Stimulated activated CD8-positive, alpha-beta memory T cell treated with anti-CD3 and anti-CD28 coated beads, Interleukin-4, amount 100 ng/mL, for 1 hour (primary cell): ENCODE measurements around the gene IGSF9B.

ENCODE experiments used
- DNase-seq, 2 donors: peaks; one replicate each; pipeline ENCODE4 v3.0.0-alpha.2; 2020; ENCODE audit warnings: low read depth in 2 of 2, low spot score in 1 of 2

The IGSF9B gene

DNA sequence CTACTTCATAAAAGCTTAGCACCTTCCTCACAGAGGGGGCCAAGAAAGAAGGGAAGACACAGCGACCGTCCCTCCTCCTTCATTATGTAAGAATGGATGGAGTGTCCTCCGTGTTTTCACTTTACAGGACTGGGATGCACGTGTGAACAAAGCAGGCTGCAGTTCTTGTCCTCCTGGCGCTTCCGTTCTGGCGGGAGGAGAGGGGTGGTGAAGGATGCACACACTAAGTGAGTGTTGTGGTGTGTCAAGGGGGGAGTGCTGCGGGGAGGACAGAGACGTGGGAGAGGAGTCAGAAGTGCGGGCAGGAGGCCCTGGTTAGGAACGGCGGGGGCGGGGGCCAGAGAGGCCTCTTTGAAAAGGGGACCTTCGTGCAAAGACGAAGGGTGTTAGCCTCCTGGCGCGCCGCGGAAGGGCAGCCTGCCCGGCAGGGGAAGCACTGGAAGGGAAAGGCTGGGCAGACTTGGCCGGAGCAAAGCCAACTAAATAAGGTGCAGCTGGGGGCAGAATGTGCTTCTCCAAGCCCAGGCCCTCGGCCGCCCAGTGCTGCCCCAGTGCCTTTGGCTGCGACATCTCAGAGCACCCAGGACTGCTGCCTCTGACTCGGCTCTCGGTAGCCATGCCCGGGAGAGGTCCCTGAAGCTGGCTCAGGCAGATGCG is 27.0 kb upstream of the IGSF9B start:
- no peak for DNase-seq

DNA sequence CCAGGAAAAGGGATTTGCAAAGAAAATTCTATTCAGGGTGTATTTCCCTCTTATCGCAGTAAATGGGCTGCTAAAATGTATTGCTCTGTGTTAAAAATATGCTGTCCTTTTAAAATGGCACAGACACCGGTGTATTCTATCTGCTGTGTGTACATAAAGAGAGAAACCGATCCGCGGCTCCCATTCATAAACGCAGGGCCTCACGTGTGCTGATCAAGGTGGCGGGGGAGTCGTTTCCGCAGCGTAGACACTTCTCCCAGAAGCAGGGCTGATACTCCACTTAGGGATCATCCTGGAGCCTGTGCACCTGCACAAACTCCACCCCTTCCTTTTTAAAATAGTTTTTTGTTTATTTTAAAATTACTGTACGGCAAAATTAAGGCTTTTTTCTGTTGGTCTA is 26.1 kb upstream of the IGSF9B start:
- no peak for DNase-seq

DNA sequence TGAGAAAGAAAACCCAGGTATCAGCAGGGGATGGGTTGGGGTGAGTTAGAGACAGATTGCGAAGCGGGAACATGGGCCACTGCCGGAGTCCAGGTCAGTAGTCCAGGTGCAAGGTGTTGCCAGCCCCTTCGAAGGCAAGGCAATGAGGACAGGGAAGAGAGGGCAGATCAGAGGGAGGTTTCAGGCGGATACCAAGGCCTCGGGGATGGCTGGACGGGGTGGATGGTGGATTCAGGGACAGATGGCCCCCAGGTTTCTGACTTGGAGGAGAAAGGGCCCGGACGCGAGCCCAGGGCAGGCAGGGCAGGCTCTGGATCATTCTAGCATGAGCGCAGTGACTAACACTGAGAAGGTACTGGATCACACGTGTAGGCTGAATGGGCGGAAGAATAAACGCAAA is 25.4 kb upstream of the IGSF9B start:
- DNase-seq = no peak

DNA sequence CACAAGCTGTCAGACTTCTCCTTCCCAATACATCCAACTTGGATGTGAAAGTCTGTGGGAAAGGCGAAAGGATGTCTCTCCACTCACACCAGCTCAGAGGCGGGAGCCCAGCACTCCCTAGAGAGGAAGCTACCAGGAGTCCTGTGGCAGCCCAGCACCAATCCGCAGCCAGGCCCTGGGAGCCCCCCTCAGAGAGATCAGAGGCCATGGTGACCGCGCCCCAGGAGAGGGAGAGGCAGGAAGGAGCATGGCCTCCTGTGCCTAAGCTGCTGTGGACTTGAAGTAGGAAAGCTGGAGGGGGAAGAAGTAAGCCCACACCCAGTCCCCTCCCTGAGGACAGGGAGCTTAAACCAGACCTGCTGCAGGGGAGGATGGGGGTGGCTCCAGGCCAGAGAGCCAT is 24.4 kb upstream of the IGSF9B start:
- no peak for DNase-seq

DNA sequence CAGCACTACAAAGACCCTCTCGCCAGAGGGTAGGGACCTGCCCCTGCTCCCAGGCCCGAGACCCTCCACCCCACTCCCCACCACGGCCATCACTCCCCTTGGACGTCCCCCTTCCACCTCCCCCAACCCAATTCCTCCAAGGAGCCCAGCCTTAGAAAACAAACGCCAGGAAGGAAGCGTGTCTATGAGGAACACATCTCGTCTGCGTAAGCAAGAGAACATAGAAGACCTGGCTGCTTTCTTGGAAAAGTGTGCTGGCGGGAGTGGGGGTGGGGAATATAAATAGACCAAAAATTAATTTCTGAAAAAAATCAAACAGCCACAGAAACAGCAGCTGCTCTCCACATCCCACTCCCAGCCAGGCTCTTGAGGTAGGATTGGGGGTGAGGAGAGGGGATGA is 23.9 kb upstream of the IGSF9B start:
- no peak for DNase-seq

DNA sequence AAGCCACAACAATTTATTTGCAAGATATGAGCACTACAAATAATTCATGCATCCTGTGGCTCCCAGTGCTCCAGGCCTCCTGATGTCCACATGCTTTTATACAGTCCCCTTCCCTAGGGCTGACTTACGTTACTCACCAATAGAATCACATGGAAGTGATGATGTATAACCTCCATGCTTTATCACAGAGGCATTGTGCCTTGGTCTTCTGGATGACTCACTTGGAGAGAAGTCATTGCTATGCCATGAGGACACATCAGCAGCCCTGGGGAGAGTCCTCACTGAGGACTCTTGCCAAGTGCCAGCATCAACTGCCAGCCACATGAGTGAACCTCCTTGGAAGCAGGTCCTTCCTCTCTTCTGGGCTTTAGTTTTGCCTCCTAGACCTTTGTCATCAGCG is 22.0 kb upstream of the IGSF9B start:
- DNase-seq = no peak

DNA sequence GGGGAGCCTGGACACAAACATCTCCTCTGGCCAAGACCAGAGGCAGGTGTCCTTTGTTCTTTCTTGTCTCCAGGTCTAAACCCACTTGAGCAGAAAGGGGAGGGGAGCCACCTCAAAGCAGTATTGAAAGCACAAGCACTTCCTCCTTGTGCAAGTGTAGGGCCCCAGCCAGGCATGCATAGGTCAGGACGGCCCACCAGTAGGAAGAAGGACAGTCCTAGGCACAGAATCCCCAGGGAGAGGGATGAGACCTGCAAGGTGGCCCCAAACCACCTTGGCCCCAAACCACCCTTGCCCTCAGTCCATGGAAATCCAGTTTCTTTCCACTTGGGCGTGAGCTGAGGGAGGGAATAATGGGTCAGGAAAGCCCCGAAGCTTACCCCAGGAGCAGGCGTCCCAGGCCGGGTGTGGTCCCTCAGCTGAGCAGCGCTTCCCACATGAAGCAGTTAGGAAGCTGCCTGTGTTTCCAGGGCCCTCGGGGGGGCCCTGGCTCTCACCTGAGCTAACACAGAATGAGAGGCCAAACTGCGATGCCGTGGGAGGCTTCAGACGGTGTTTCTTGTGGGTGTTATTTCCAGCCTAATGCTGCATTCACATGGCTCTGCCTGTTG is 20.4 kb upstream of the IGSF9B start:
- DNase-seq = no peak

DNA sequence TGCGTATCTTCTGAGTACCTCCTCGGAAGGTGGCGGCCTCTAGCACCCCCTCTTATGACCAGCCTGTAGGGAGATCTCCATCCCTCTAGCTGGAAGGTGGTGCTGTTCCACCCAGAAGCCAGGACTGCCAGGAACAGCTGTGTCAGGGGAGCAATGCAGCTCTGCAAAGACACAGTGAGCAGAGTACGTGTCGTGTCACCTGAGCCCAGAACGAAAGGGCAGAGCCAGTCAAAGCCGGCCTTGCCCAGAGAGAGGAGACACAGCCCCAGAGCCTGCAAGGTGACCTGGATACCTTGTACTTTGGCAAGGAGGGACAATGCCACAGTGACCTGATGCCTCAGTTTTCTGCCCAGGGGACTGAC is 18.7 kb upstream of the IGSF9B start:
- DNase-seq = no peak

DNA sequence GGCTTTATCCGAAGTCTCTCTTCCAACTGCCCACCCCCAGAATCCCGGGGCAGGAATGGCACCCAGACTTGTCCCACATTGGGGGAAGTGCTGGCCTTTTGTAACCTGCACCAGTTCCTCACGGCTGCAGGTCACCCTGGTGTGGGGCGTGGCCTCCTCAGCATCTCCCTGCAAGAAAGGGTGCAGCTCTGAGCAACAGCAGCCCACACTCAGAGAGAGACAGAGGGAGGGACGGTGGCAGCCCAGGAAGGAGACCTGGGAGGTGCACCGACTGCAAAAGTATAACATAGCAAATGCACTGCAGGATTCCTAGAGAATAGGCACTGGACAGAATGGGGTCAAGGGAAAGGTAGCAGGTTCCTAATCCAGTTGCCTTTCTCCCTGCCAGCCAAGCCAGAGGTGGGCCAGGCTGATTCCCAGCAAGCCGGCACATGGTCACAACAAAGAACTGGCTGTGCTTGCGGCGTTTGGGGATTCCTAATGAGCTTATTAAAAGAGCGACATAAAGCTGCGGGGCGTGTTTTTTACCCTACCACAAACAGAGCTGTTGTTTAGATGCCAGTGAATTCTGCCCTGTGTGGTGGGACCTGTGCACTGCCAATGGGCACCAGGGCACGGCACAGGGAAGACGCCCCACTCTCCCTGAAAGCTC is 18.2 kb upstream of the IGSF9B start:
- DNase-seq = no peak

DNA sequence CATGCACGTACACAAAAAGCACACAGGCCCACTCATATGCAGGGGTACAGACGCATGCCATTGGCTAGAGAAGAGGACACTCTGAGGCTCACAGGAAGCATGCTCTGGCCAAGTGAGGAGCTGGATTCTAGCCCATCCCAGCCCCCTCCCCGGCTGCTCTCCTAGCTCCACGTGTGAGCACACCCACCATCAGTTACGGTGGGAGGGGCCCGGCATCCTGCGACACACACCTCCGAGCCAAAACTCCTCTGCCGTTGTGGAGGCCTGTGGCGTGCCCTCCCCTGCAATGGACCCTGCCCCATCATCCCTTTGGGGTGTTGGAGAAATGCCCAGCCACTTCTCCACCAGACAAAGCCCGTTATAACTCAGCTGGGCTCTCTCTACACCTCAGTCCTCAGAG is 15.1 kb upstream of the IGSF9B start:
- DNase-seq = no peak

DNA sequence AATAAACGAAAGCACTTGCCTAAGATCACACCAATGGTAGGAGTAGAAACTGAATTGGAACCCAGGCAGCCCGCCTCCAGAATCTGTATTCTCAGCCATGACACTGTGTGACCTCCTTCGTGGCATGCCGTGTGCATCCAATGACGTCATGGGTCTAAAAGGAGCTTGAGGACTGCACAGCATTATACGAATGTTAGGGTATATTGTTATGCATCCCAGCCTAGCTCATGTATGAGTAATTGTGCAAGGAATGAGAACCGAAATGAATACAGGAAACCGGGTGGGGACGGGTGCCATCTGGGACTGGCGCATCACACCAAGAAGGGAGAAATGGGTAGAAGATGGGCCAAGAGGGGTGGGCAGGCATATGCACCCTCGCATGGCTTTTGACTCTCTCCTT is 12.3 kb upstream of the IGSF9B start:
- DNase-seq = no peak

DNA sequence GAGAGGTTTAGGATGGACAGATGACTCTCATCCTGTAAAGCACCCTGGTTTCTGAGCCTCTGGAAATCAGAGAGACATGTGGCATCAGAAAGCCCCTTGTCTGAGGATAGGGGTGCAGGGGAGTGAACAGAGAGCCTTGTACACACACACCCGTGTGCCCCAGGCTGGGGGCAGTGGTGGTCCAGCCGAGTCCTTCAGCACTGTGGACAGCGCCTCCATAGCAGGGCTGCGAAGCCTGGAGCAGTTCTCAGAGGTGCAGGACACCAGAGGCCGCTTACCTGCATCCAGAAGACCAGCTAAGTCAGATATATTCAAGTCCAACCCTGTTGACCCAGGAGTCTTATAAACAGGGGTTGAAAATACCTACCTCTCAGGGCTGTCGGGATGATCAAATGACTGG is 11.5 kb upstream of the IGSF9B start:
- no peak for DNase-seq

DNA sequence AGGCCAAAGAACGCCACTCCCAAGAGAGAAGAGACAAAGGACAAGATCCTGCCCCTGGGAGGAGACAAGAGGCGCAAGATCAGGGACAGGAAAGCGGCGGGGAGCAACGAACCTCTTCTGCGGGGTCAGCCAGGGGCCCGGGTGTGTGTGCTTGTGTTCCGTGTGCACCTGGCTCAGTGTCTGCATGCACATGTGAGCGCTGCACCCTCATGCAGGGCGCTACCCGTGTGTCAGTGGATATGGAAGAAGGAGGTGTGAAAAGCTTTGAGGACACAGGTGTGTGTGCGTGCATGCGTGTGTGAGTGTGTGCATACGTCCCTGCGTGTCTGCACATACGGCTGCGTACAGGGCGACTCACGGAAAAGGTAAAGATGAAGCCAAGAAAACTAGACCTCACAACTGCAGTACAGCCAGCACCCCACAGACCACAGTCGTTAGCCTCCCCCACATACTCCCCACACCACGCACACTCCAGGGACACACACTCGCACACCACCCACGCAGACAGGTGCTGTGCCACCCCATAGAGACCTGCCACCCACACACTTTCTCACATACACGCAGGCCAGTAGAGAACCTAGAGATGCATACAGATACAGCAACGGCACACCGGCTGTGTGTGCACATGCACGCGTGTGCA is 11.0 kb upstream of the IGSF9B start:
- DNase-seq = no peak

DNA sequence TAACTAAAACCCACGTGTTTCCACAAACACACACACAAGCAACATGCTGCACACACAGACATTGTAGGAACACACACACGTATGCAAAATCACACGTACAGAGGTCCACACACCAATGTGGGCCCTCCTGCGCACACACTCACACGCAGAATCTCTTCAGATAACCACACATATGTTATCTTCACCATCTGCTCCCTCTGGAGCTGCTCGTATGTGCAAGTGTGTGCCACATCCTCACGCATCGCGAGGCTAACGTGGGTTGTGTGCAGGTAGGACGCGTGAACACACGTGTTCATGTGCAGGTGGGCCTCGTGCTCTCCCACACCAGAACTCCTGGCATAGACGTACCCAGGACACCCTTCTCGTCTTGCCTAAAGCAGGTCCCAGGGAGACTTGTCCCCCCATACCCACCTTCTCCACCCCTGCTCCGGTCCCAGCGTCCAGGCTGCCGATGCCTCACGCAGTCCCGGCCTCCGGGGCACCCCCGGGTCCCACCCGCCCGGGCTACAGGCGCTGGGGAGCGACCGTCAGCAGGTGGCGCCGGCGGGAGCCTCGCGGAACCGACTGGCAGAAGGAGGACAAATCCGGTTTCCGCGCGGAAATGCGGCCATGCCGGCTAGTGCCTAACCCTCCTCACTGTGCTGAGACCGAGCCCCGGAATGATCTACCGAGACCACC is 10.3 kb upstream of the IGSF9B start:
- DNase-seq = peak in 1 of 2 donors; percentile 54

DNA sequence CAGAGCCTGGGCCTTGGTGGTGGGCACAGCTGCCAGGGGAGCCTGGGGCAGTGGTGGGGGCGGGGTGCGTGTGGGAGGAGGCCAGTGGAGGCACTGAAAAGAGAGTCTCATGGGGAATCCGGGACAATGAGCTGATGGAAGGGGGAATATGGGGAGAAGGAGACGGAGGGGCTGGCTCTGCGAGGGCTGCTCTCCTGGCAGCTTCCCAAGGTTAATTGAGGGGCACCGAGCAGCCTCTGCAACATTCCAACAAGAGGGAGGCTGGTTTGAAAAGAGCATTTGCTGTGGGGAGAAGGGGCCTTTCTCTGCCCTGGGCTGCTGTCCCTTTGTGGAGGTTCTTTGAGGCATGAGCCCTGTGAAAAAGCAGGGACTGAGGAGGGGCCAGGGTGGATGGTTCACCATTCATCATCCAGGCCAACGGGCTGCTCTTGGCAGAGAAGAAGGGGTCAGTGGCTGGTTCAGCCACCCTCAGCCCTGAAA is 9.4 kb upstream of the IGSF9B start:
- no peak for DNase-seq

DNA sequence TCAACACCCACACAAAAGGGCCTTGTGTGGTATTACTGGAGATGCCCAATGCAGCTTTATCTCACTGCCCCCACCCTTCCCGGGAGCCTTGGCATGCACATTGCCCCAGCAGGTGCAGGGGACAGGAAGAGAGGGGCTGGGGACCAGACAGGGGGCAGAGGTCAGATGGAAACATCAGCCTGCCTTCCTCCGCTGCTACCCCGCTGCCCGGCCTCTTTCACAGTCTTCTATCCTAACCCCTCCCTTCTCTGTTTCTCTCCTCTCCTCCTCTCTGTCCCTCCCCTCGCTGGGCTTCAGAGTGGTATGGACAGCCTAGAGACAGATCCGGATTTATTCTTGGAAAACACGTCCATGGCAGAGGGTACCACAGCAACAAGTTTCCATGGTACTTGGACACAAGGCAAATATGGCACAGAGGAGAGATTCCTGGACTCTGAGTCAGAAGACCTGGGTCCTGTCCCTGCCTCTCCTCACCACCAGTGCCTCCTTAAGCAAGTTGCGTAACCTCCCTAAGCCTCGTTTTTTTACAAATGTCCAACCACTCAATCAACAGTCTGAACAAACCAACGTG is 8.3 kb upstream of the IGSF9B start:
- DNase-seq = no peak

DNA sequence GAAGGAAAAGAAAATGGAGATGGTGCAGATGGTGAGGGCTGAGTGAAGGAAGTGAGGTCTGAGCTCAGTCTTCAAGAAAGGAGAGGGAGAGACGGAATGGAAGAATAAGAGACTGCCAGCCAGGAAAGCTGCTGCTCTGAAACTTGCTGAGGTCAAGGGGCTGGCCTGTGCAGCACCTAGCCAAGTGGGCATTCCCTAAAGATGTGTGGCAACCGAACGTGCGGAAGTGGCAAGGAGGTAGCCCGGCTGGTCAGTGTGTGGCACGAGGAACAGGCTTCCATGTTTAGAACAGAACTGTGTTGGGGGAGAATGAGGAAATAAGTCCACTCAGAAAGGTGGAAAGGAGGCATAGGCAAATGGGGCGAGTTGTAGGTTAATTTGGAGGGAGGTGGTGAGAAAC is 7.6 kb upstream of the IGSF9B start:
- no peak for DNase-seq

DNA sequence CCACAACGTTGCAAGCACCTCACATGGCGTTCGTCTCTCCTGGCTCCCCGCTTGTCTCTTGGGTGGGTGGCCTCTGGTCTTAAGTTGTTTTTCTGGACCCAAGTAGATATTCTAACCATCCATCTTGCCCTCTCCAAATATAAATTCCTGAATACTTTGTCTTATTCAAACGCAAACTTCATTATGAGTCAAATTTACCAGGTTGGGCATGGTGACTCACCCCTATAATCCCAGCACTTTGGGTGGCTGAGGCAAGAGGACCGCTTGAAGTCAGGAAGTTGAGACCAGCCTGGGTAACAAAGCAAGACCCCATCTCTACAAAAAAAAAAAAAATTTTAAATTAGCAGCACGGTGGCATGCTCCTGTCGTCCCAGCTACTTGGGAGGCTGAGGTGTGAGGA is 5.1 kb upstream of the IGSF9B start:
- DNase-seq = no peak

DNA sequence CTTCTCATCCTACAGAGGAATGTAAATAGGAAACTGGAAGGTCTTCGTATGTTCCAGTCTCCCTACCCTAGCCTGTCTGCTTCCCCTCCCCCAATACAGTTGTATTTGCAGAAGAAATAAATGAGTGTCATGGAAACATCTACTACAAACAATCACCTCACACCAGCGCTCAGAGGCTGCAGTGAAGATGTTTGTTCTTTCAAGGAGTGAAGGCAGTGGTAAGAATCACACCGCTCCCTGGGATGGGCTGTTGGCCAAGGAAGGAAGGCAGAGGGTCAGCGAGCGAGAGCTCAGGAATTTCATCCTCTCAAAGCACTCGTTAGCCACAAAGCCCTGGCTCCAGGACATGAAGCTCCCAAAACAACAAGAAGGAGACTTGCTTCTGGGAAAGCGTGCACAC is 1.1 kb upstream of the IGSF9B start:
- no peak for DNase-seq

DNA sequence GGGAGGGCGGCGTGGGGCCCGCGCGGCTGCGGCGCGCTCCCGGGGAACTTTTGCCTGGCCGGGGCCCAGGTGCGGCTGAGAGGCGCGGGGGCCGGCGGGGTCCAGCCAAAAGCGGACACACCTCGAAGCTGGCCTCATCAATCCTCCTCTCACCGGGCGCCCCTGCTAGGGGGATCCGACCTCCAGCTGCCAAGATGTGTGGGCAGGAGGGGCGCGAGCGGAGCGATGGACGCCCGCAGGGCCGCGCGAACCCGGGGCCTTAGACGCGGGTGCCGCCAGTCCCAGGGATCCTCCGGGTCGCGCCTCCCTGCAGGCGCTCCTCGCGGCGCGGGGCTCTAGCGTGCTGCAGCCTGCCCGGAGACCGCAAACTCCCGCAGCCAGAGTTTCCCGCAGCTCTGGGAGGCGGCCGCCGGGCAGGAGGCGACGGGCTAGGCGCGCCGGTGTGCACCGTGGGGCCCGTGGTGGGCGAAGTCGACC is 785 bp downstream of the IGSF9B start:
- no peak for DNase-seq
